WTC11 (cell line): ENCODE results near the gene BICC1. TPM values are rescaled to one million over a fixed set of nuclear protein-coding genes. Genes with fewer than 3 reads are reported as not detected.

Experiments used
- ATAC-seq: fragments of 200-7000 bp; cut with Tn5 transposase; 2 replicates; pipeline ENCODE4 v1.10.0; 2021; ENCODE audit warnings: mild to moderate bottlenecking, moderate library complexity
- CTCF ChIA-PET: fragments of 300-600 bp; sonication (Branson Sonifier 250); formaldehyde crosslinking; loops from one replicate; lab custom pipeline; 2021; ENCODE audit warnings: antibody characterized with exemption; lab: Charles Lee
- POLR2A ChIA-PET: fragments of 350-600 bp; sonication (Branson Sonifier 250); formaldehyde crosslinking; loops from one replicate; lab custom pipeline; 2021; ENCODE audit warnings: antibody characterized with exemption; lab: Charles Lee
- DNase-seq: peaks from one replicate; pipeline ENCODE4 v3.0.0; 2021; ENCODE audit warnings: low spot score
- H3K27ac Mint-ChIP-seq: 2 replicates; pipeline ENCODE4 v1.8.0; 2021; ENCODE audit warnings: mixed read lengths
- H3K27me3 Mint-ChIP-seq: 2 replicates; pipeline ENCODE4 v1.8.0; 2021; ENCODE audit warnings: low read depth, mild to moderate bottlenecking, moderate library complexity, mixed read lengths
- H3K36me3 Mint-ChIP-seq: 2 replicates; pipeline ENCODE4 v1.8.0; 2021; ENCODE audit warnings: mixed read lengths
- H3K4me1 Mint-ChIP-seq: 2 replicates; pipeline ENCODE4 v1.8.0; 2022; ENCODE audit warnings: mixed read lengths
- H3K4me3 Mint-ChIP-seq: 2 replicates; pipeline ENCODE4 v1.8.0; 2021; ENCODE audit warnings: mild to moderate bottlenecking, moderate library complexity, mixed read lengths
- H3K9me3 Mint-ChIP-seq: 2 replicates; pipeline ENCODE4 v1.8.0; 2021; ENCODE audit warnings: mixed read lengths
- CREB1 ChIP-seq: sonication (generic); formaldehyde crosslinking; IDR thresholded peaks from 2 replicates; pipeline ENCODE4 v1.8.0; 2023; ENCODE audit warnings: mild to moderate bottlenecking, missing genetic modification reagents
- IRF2 ChIP-seq: sonication (generic); formaldehyde crosslinking; IDR thresholded peaks from 2 replicates; pipeline ENCODE4 v1.8.0; 2022; ENCODE audit warnings: low read depth, missing genetic modification reagents, borderline replicate concordance
- NFE2L1 ChIP-seq: sonication (generic); formaldehyde crosslinking; IDR thresholded peaks from 2 replicates; pipeline ENCODE4 v1.8.1; 2023; ENCODE audit warnings: missing genetic modification reagents
- RORB ChIP-seq: fragments of 250-450 bp; sonication (Bioruptor Pico); IDR thresholded peaks from 2 replicates; pipeline ENCODE4 v1.9.0; 2021; ENCODE audit warnings: mild to moderate bottlenecking
- SMAD4 ChIP-seq: sonication (generic); formaldehyde crosslinking; IDR thresholded peaks from 2 replicates; pipeline ENCODE4 v1.8.0; 2022; ENCODE audit warnings: mild to moderate bottlenecking, missing genetic modification reagents
- SOX15 ChIP-seq: fragments of 250-450 bp; sonication (Bioruptor Pico); IDR thresholded peaks from 2 replicates; pipeline ENCODE4 v1.9.0; 2021; ENCODE audit warnings: mild to moderate bottlenecking
- TCF7 ChIP-seq: sonication (generic); formaldehyde crosslinking; IDR thresholded peaks from 2 replicates; pipeline ENCODE4 v1.8.0; 2022; ENCODE audit warnings: mild to moderate bottlenecking, low read depth, missing genetic modification reagents, moderate library complexity
- TEAD4 ChIP-seq: sonication (generic); formaldehyde crosslinking; IDR thresholded peaks from 2 replicates; pipeline ENCODE4 v1.8.0; 2022; ENCODE audit warnings: mild to moderate bottlenecking, missing genetic modification reagents
- TP53 ChIP-seq: sonication (generic); formaldehyde crosslinking; IDR thresholded peaks from 2 replicates; pipeline ENCODE4 v1.8.1; 2023; ENCODE audit warnings: mild to moderate bottlenecking, missing genetic modification reagents
- ZBTB21 ChIP-seq: sonication (generic); formaldehyde crosslinking; IDR thresholded peaks from 2 replicates; pipeline ENCODE4 v1.8.1; 2023; ENCODE audit warnings: mild to moderate bottlenecking, missing genetic modification reagents, borderline replicate concordance
- ZNF416 ChIP-seq: fragments of 250-450 bp; sonication (Bioruptor Pico); IDR thresholded peaks from 2 replicates; pipeline ENCODE4 v1.9.0; 2021; ENCODE audit warnings: mild to moderate bottlenecking, inconsistent platforms
- ZNF423 ChIP-seq: fragments of 250-450 bp; sonication (Bioruptor Pico); IDR thresholded peaks from 2 replicates; pipeline ENCODE4 v2.1.2; 2022; ENCODE audit warnings: mild to moderate bottlenecking, moderate library complexity
- ZNF671 ChIP-seq: fragments of 250-450 bp; sonication (Bioruptor Pico); IDR thresholded peaks from 2 replicates; pipeline ENCODE4 v1.8.0; 2021; ENCODE audit warnings: mild to moderate bottlenecking
- total RNA-seq: library from RNA; stranded (reverse); gene quantifications from 3 replicates; pipeline ENCODE4 v1.2.3, GENCODE V29; 2021
- TF ChIP-seq, protein P1 (sequence below): sonication (generic); formaldehyde crosslinking; IDR thresholded peaks from 2 replicates; pipeline ENCODE4 v1.8.0; 2023; ENCODE audit warnings: mild to moderate bottlenecking, missing genetic modification reagents
- TF ChIP-seq, protein P2 (sequence below): sonication (generic); formaldehyde crosslinking; conservative IDR thresholded peaks from 2 replicates; pipeline ENCODE4 v1.8.1; 2022; ENCODE audit warnings: mild to moderate bottlenecking, missing genetic modification reagents
- TF ChIP-seq, protein P3 (sequence below): sonication (generic); formaldehyde crosslinking; IDR thresholded peaks from 2 replicates; pipeline ENCODE4 v1.8.1; 2022; ENCODE audit warnings: mild to moderate bottlenecking, moderate library complexity, missing genetic modification reagents
- TF ChIP-seq, protein P4 (sequence below): sonication (generic); formaldehyde crosslinking; conservative IDR thresholded peaks from 2 replicates; pipeline ENCODE4 v1.8.1; 2023; ENCODE audit warnings: mild to moderate bottlenecking, low read depth, missing genetic modification reagents, moderate library complexity
- TF ChIP-seq, protein P5 (sequence below): fragments of 250-450 bp; sonication (Bioruptor Pico); IDR thresholded peaks from 2 replicates; pipeline ENCODE4 v1.9.0; 2021; ENCODE audit warnings: mild to moderate bottlenecking
- TF ChIP-seq, protein P6 (sequence below): sonication (generic); formaldehyde crosslinking; IDR thresholded peaks from 2 replicates; pipeline ENCODE4 v1.8.0; 2022; ENCODE audit warnings: mild to moderate bottlenecking, missing genetic modification reagents

Gene BICC1
- total RNA-seq, 1 experiment from 2014 or later = 0.61 TPM

DNA sequence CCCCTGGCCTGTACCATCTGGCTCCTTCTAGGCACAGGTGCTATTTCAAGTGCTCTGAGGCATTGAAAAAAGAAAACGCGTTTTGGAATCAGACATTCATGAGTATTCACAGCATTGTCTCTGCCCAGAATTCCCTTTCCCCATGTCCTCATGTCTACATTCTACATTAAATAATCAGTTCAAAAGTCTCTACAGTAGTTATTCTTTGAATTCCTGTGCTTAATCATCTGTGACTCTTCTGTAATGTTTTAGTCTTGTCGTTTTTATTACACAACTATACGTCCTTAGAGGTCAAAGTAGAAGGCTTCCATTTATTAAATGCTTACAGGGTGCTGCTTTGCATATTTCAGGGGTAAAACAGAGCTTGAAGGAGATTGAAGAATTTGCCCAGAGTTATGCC is 95.7 kb downstream of the BICC1 start (continued):
- TF ChIP-seq TCF7 (CRISPR knock-in tag) (no peak), SMAD4 (CRISPR knock-in tag) (no peak), IRF2 (CRISPR knock-in tag) (no peak)

DNA sequence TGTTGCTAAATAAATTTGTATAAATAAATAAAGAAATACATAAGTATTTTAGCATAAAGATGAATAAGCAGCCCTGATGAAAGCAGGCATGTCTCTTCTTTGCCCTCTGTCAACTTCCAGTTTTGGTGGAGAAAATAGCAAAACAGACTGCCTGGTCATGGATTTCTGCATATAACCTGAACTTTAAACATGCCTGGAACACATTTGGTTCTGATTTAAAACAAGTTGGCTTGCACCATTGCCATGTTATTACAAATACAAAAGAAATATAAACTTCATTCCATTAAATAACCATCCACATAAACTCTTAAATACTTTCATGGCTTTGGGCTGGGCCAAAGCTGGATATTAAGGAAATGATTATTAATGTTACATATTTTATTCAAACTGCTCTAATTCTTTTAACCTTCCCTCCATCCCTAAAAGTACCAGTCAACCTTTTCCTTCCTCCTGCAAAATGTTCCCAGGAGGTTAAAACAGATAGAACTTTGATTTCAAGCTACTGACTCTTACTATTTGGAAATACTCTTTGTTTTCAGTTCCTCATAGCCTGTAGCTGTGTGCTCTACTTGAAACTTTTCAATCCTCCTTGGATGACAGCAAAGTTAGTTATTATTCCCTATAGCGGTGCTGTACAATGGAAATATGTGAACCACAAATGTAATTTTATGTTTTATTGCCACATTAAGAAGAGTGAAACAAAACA is 96.3 kb downstream of the BICC1 start:
- POLR2A ChIA-PET = no interaction called here

DNA sequence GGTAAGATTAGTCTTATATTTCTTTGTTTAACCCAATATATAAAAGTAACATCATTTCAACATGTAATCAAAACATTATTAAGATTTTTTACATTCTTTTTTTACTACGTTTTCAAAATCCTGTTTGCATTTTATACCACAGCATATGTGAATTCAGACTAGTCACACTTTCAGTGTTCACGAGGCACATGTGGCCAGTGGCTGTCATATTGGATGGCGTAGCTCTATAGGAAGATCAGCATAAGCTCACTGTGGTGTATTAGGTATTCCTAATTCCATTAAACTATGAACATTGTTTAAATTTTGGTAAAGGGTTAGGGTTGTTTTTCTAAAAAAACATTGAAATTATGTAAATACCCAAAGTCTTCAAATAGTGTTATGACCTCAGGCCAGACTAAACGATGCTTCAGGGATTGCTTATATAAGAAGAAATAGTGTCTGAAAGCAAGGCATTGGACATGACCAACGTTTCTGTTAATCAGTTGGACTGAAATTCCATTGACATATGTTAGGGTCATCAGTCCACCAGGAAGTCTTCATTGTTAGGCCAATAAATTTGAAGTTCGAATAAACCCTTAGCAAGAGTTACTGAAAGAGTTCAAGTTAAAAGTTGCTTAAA is 97.0 kb downstream of the BICC1 start:
- 0 out of 2 replicates have a peak, but pooled peaks cover 3% of the 10 kb centered on the region for H3K9me3 Mint-ChIP-seq
- ChIA-PET CTCF (no interaction called here), POLR2A (no interaction called here)
- H3K4me1 Mint-ChIP-seq = no peaks in the 10 kb centered on the region
- no peak for DNase-seq
- no peak overlapping the region for H3K4me3 Mint-ChIP-seq
- no peaks in the 10 kb centered on the region for H3K36me3 Mint-ChIP-seq
- H3K27me3 Mint-ChIP-seq = no peaks in the 10 kb centered on the region
- no peak for ATAC-seq
- H3K27ac Mint-ChIP-seq = no peak overlapping the region
- TF ChIP-seq SOX15 (CRISPR knock-in tag) = no peak
- TF ChIP-seq, protein P1, sequence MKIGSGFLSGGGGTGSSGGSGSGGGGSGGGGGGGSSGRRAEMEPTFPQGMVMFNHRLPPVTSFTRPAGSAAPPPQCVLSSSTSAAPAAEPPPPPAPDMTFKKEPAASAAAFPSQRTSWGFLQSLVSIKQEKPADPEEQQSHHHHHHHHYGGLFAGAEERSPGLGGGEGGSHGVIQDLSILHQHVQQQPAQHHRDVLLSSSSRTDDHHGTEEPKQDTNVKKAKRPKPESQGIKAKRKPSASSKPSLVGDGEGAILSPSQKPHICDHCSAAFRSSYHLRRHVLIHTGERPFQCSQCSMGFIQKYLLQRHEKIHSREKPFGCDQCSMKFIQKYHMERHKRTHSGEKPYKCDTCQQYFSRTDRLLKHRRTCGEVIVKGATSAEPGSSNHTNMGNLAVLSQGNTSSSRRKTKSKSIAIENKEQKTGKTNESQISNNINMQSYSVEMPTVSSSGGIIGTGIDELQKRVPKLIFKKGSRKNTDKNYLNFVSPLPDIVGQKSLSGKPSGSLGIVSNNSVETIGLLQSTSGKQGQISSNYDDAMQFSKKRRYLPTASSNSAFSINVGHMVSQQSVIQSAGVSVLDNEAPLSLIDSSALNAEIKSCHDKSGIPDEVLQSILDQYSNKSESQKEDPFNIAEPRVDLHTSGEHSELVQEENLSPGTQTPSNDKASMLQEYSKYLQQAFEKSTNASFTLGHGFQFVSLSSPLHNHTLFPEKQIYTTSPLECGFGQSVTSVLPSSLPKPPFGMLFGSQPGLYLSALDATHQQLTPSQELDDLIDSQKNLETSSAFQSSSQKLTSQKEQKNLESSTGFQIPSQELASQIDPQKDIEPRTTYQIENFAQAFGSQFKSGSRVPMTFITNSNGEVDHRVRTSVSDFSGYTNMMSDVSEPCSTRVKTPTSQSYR (CRISPR knock-in tag) = no peak
- TF ChIP-seq, protein P2, sequence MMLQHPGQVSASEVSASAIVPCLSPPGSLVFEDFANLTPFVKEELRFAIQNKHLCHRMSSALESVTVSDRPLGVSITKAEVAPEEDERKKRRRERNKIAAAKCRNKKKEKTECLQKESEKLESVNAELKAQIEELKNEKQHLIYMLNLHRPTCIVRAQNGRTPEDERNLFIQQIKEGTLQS (CRISPR knock-in tag) = no peak
- TF ChIP-seq ZBTB21 (CRISPR knock-in tag) = no peak
- TF ChIP-seq TEAD4 (CRISPR knock-in tag) = no peak
- TF ChIP-seq RORB = no peak
- TF ChIP-seq, protein P3, sequence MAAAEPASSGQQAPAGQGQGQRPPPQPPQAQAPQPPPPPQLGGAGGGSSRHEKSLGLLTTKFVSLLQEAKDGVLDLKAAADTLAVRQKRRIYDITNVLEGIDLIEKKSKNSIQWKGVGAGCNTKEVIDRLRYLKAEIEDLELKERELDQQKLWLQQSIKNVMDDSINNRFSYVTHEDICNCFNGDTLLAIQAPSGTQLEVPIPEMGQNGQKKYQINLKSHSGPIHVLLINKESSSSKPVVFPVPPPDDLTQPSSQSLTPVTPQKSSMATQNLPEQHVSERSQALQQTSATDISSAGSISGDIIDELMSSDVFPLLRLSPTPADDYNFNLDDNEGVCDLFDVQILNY = no peak
- TF ChIP-seq, protein P4, sequence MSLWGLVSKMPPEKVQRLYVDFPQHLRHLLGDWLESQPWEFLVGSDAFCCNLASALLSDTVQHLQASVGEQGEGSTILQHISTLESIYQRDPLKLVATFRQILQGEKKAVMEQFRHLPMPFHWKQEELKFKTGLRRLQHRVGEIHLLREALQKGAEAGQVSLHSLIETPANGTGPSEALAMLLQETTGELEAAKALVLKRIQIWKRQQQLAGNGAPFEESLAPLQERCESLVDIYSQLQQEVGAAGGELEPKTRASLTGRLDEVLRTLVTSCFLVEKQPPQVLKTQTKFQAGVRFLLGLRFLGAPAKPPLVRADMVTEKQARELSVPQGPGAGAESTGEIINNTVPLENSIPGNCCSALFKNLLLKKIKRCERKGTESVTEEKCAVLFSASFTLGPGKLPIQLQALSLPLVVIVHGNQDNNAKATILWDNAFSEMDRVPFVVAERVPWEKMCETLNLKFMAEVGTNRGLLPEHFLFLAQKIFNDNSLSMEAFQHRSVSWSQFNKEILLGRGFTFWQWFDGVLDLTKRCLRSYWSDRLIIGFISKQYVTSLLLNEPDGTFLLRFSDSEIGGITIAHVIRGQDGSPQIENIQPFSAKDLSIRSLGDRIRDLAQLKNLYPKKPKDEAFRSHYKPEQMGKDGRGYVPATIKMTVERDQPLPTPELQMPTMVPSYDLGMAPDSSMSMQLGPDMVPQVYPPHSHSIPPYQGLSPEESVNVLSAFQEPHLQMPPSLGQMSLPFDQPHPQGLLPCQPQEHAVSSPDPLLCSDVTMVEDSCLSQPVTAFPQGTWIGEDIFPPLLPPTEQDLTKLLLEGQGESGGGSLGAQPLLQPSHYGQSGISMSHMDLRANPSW = no peak
- no peak for TF ChIP-seq TP53 (CRISPR knock-in tag)
- TF ChIP-seq, protein P5, sequence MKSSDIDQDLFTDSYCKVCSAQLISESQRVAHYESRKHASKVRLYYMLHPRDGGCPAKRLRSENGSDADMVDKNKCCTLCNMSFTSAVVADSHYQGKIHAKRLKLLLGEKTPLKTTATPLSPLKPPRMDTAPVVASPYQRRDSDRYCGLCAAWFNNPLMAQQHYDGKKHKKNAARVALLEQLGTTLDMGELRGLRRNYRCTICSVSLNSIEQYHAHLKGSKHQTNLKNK (CRISPR knock-in tag) = no peak
- TF ChIP-seq NFE2L1 (CRISPR knock-in tag) = no peak
- TF ChIP-seq ZNF423 (CRISPR knock-in tag) = no peak
- TF ChIP-seq ZNF416 (CRISPR knock-in tag) = no peak
- no peak for TF ChIP-seq ZNF671 (CRISPR knock-in tag)

More for the DNA sequence above, 96.3 kb downstream of the BICC1 start:
- H3K36me3 Mint-ChIP-seq = no peaks in the 10 kb centered on the region
- no peak overlapping the region for H3K4me3 Mint-ChIP-seq
- H3K4me1 Mint-ChIP-seq = no peaks in the 10 kb centered on the region
- ATAC-seq (no peak), DNase-seq (no peak)
- CTCF ChIA-PET = no interaction called here
- H3K27ac Mint-ChIP-seq = no peak overlapping the region
- no peaks in the 10 kb centered on the region for H3K27me3 Mint-ChIP-seq
- TF ChIP-seq CREB1 (no peak), ZNF671 (CRISPR knock-in tag) (no peak), TEAD4 (CRISPR knock-in tag) (no peak)
- TF ChIP-seq, protein P6, sequence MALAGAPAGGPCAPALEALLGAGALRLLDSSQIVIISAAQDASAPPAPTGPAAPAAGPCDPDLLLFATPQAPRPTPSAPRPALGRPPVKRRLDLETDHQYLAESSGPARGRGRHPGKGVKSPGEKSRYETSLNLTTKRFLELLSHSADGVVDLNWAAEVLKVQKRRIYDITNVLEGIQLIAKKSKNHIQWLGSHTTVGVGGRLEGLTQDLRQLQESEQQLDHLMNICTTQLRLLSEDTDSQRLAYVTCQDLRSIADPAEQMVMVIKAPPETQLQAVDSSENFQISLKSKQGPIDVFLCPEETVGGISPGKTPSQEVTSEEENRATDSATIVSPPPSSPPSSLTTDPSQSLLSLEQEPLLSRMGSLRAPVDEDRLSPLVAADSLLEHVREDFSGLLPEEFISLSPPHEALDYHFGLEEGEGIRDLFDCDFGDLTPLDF = no peak
- TF ChIP-seq, protein P1 (CRISPR knock-in tag) = no peak
- H3K9me3 Mint-ChIP-seq = 0 out of 2 replicates have a peak, but pooled peaks cover 3% of the 10 kb centered on the region
